ENCODE results near the gene SCNN1A. TPM values are rescaled to one million over a fixed set of nuclear protein-coding genes. Genes with fewer than 3 reads are reported as not detected.
A peak's percentile ranks its signal among the peaks of the same experiment; 100 is the strongest.

SCNN1A gene
- total RNA-seq, 4 donors from 2014 or later, result 1.9 to 29.0 (median 15.7) TPM

- no peak for DNase-seq (ENCODE audit: low spot score)
- no peak for TF ChIP-seq CTCF (IDR thresholded peaks at IDR 0.05)
- no peak for ATAC-seq (ENCODE audit: low FRiP score)
Observed at GRCh38 chr12:6336889-6337853, 38.2 kb downstream of the SCNN1A start.

- peak; percentile 84 for ATAC-seq (ENCODE audit: low FRiP score)
- peak; percentile 76 for DNase-seq (ENCODE audit: low spot score)
Observed at GRCh38 chr12:6336079-6336888, 39.1 kb downstream of the SCNN1A start.

GRCh38 chr12:6335451-6336078, 39.8 kb downstream of the SCNN1A start:
- no peak for TF ChIP-seq CTCF (IDR thresholded peaks at IDR 0.05)
- DNase-seq (ENCODE audit: low spot score), result no peak
- peak; percentile 57 for ATAC-seq (ENCODE audit: low FRiP score)

More at GRCh38 chr12:6336079-6336888, 39.1 kb downstream of the SCNN1A start:
- no peak for TF ChIP-seq CTCF (IDR thresholded peaks at IDR 0.05)

- TF ChIP-seq CTCF (IDR thresholded peaks at IDR 0.05), result no peak
- DNase-seq (ENCODE audit: low spot score) (no peak), ATAC-seq (ENCODE audit: low FRiP score) (no peak)
Observed at GRCh38 chr12:6334940-6335450, 40.4 kb downstream of the SCNN1A start.

GRCh38 chr12:6334359-6334758, 41.0 kb downstream of the SCNN1A start:
- DNase-seq (ENCODE audit: low spot score), result no peak
- no peak for TF ChIP-seq CTCF (IDR thresholded peaks at IDR 0.05)
- ATAC-seq (ENCODE audit: low FRiP score), result no peak

- DNase-seq (ENCODE audit: low spot score) (no peak), ATAC-seq (ENCODE audit: low FRiP score) (no peak)
- TF ChIP-seq CTCF (IDR thresholded peaks at IDR 0.05), result no peak
Observed at GRCh38 chr12:6333566-6333965, 41.8 kb downstream of the SCNN1A start.
